GM10248 (cell line): ENCODE data around the gene TNIK.

Experiments used
- CTCF ChIA-PET: fragments of 300-600 bp; sonication (Branson Sonifier 250); formaldehyde crosslinking; extraction: SDS; loops from one replicate; lab custom pipeline; 2021; ENCODE audit warnings: antibody characterized with exemption; lab: Yijun Ruan, JAX
- POLR2A ChIA-PET: fragments of 350-650 bp; sonication (Branson Sonifier 250); formaldehyde crosslinking; extraction: SDS; loops from one replicate; lab custom pipeline; 2020; ENCODE audit warnings: antibody characterized with exemption; lab: Yijun Ruan, JAX
- DNase-seq: peaks from one replicate; pipeline ENCODE4 v3.0.0; 2012; ENCODE audit errors: extremely low spot score
- TF ChIP-seq, protein P1 (sequence below): IDR thresholded peaks from 2 replicates; pipeline ENCODE4 v1.5.1; 2012; ENCODE audit warnings: mild to moderate bottlenecking, low read depth; ENCODE audit errors: extremely low read depth, missing control alignments, control extremely low read depth

The TNIK gene

GRCh38 chr3:171346582-171347300 is 113.5 kb downstream of the TNIK start:
- ChIA-PET CTCF (interaction anchor here (1.1 to 4.5 kb wide), 4 partner anchors 8 to 21 kb away, joined by 3 to 19 read pairs (median 9); no protein-coding TSS in a partner anchor), POLR2A (interaction anchor here (0.6 to 1.0 kb wide), 3 partner anchors 26 to 88 kb away, joined by 3 to 7 read pairs (median 4); no protein-coding TSS in a partner anchor)
- DNase-seq, result no peak
- TF ChIP-seq, protein P1, sequence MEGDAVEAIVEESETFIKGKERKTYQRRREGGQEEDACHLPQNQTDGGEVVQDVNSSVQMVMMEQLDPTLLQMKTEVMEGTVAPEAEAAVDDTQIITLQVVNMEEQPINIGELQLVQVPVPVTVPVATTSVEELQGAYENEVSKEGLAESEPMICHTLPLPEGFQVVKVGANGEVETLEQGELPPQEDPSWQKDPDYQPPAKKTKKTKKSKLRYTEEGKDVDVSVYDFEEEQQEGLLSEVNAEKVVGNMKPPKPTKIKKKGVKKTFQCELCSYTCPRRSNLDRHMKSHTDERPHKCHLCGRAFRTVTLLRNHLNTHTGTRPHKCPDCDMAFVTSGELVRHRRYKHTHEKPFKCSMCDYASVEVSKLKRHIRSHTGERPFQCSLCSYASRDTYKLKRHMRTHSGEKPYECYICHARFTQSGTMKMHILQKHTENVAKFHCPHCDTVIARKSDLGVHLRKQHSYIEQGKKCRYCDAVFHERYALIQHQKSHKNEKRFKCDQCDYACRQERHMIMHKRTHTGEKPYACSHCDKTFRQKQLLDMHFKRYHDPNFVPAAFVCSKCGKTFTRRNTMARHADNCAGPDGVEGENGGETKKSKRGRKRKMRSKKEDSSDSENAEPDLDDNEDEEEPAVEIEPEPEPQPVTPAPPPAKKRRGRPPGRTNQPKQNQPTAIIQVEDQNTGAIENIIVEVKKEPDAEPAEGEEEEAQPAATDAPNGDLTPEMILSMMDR, result no peak

- no peak for DNase-seq
- CTCF ChIA-PET, result no interaction called here
- POLR2A ChIA-PET, result no interaction called here
- TF ChIP-seq, protein P1, result no peak
Observed at GRCh38 chr3:171346019-171346418, 114.2 kb downstream of the TNIK start.

- CTCF ChIA-PET, result interaction anchor here (1.6 kb wide), 1 partner anchor 9 kb away, joined by 5 read pairs; no protein-coding TSS in a partner anchor
- POLR2A ChIA-PET, result no interaction called here
- DNase-seq, result no peak
- TF ChIP-seq, protein P1, result no peak
Observed at GRCh38 chr3:171345107-171345843, 114.9 kb downstream of the TNIK start.

- TF ChIP-seq, protein P1, result no peak
- ChIA-PET POLR2A (no interaction called here), CTCF (interaction anchor here (1.3 to 1.6 kb wide), 2 partner anchors 8 to 9 kb away, joined by 3 to 5 read pairs; no protein-coding TSS in a partner anchor)
- no peak for DNase-seq
Observed at GRCh38 chr3:171343693-171344092, 116.5 kb downstream of the TNIK start.

- DNase-seq, result no peak
- POLR2A ChIA-PET, result no interaction called here
- TF ChIP-seq, protein P1, result no peak
- CTCF ChIA-PET, result interaction anchor here (1.1 to 2.7 kb wide), 3 partner anchors 8 to 14 kb away, joined by 4 to 9 read pairs (median 8); no protein-coding TSS in a partner anchor
Observed at GRCh38 chr3:171342783-171343420, 117.3 kb downstream of the TNIK start.

DNA sequence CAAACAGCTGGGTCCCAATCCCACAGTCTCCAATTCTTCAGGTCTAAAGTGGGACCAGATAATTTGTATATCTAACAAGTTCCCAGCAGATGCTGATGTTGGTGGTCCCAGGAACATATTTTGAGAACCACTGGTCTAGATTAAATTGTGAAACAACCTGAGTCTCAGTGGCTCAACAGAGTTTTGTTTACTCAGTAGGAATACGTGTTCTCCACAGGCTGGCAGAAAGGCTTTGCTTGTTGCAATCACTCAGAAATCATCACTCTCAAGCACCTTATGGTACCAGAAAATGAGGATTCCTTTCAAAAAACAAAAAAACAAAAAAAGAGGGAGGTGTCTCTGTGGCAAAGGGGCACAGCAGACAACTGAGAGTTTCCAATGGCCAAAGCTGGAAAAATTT is 118.0 kb downstream of the TNIK start:
- ChIA-PET POLR2A (no interaction called here), CTCF (interaction anchor here (1.1 to 2.7 kb wide), 5 partner anchors 9 to 43 kb away, joined by 3 to 9 read pairs (median 5); no protein-coding TSS in a partner anchor)
- TF ChIP-seq, protein P1, result no peak
- DNase-seq, result no peak
